DMS153 treated with DMSO at 0.1 percent for 48 hours (cell line): ENCODE data around the gene NOSIP.
A peak's percentile ranks its signal among the peaks of the same experiment; 100 is the strongest.
"Not testable (repeated sequence)": the region's sequence is repeated elsewhere in the genome, so short reads cannot be mapped to it uniquely, and the experiment has no call there.

Source experiments
- DNase-seq: peaks from one replicate; lab custom pipeline; 2025; ENCODE audit not compliant: unreplicated experiment; lab: John Stamatoyannopoulos, UW

NOSIP gene

DNA sequence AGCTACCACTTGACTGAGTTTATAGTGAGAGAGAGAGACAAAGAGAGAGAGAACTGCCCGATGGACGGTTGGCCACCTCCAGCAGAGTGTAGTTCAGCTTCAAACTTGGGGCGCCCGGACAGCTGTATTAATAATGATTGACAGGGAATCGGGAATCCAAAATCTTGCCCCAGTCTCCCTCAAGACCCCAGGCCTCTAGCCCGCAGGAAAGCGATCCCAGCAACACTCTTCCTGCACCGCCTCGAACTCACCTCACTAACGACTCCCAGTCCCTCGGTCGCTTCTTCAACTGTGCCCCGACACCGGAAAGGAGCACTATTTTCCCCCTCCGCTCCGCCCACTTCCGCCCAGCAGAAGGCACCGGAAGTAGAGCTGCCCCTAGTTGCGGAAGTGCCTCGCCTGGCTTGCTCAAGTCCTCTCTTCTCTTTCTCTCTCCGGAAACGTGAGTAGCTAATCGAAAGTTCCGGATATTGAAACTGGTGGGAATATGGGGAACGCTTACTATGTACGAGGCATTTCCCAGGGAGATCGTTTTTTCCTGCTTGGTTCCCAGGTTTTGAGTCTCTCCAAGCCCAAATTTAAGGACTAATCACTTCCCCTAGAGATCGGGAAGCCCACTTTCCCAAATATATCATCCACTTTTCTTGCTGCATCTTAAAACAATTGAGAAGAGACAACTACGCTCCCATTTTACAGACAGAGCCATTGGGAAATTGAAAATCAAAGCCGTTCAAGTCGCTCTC, at the start of gene NOSIP:
TSS of gene NOSIP (minus strand) at position 293 of the 743 bp plus-strand sequence. CDS start 19,865 bp downstream, outside the sequence.
- DNase-seq = peak; percentile 88

- DNase-seq = no peak
Measured at GRCh38 chr19:49629659-49630058, 49.3 kb upstream of the NOSIP start.

- DNase-seq = no peak
Measured at GRCh38 chr19:49626226-49626625, 45.9 kb upstream of the NOSIP start.

DNA sequence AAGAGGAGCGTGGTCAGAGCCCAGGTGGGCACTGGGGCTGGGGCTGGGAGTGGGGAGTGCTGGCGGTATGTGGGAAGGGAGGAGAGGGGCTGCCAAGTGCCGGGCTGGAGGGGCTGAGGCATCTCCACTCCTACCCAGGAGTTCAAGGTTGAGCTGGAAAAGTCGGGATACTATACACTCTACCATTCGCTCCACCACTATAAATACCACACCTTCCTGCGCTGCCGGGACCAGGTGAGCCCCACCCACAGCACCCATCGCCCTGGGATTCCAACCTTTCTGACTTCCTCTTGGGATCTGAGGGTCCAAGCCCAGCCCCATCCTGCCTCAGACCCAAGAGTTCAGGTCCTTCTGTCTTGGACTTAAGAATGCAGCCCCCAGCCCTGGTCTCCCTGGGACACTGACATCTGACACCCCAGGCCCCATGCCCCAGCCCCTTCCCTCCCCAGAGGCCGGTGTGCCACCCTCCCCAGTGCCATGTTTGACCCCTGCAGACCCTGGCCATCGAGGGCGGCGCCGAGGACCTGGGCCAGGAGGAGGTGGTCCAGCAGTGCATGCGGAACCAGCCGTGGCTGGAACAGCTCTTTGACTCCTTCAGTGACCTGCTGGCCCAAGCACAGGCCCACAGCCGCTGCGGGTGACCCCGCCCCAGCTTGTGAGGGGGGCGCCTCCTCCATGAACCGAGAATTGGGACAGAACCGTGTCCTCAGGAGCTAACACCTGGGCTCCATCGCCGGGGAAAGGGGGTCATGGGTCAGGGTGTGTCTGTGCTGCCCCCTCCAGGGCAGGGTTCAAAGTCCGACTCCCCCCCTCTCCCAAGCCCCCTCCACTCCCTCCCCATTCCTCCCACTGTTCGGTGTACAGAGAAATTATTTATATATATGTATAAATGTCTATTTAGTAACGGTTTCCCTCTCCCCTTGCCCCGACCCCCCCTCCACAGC, 44.9 kb upstream of the NOSIP start:
- DNase-seq = no peak

- DNase-seq = not testable (repeated sequence)
Measured at GRCh38 chr19:49617860-49618259, 37.5 kb upstream of the NOSIP start.

DNA sequence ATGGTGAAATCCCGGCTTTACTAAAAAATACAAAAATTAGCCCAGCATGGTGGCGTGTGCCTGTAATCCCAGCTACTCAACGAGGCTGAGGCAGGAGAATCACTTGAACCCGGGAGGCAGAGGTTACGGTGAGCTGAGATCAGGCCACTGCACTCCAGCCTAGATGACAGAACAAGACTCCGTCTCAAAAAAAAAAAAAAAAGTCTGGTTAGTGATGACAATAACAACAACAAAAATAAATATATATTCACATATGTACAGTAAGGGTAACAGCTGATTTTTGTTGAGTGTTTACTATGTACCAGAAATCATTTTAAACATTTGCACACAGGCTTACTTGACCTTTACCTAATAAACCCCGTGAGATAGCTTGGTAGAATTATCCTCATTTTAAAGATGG, 36.6 kb upstream of the NOSIP start:
- no peak for DNase-seq

DNA sequence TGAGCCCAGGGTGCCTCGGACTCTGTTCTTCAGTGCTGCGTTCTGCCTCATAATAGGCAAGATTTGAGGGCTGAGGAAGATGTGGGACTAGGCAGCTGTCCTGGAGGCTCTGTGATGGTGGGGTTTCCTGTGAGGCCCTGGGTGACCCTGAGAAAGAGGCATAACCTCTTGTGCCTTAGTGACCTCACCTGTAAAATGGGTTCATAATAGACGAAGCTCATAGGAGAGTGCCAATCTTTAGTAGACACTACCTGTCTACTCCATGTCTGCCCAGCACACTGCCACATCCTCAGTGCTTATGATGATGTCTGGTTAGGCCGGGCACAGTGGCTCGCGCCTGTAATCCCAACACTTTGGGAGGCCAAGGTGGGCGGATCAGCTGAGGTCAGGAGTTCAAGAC, 36.2 kb upstream of the NOSIP start:
- no peak for DNase-seq

GRCh38 chr19:49615861-49616260, 35.5 kb upstream of the NOSIP start:
- no peak for DNase-seq

DNA sequence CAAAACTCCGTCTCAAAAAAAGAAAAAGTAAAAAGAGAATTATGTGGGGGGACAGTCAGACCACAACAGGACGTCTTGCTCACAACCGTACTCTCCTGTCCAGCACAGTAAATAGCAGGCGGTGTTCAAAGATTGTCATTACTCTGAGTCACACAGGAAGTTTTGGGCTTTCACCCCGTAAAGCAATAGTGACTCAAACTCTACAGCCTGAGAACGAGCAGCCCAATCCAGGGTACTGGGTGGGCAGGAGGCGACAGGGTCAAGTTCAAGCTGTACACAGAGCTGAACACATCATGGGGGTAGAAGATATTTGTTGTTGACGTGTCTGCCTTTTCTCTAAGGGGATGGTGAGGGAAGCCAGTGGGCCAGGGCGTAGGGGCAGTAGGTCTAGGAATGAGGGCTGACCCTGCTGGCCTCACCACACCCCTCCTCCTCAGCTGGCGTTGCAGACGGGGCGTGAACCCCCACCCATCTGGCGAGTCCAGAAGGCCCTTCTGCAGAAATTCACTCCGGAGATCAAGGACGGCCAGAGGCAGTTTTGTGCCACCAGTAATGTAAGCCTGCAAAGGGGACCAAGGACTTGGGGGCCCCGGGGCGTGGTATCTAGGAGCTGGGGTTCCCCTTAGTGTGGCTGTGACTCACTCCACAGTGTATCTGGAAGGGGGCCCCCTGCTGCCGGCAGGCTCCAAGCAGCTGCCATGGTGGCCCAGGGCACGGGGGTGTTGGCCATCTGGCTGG, 33.9 kb upstream of the NOSIP start:
- DNase-seq = no peak

GRCh38 chr19:49613374-49613773, 33.0 kb upstream of the NOSIP start:
- DNase-seq = no peak

DNA sequence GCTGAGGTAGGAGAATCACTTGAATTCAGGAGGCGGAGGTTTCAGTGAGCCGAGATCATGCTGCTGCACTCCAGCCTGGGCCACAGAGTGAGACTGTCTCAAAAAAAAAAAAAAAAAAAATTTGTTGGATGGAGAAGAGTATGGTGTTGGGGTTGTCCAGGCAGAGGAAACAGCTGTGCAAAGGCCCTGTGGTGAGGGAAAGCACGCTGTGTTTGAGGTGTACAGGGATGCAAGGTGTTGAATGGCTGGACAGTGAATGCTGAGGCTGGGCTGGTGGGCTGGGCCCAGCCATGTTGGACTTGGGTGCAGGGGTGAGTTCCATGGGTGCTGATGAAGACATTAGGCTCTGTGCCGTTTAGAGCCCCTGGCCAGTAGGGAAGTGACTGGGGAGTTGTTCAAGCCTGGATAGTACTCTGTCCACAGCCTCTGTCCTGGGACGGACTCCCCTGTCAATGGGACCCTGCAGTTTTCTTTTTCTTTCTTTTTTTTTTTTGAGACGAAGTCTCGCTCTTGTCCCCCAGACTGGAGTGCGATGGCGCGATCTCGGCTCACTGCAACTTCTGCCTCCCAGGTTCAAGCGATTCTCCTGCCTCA, 29.2 kb upstream of the NOSIP start:
- DNase-seq = no peak

GRCh38 chr19:49605605-49606004, 25.2 kb upstream of the NOSIP start:
- no peak for DNase-seq

DNA sequence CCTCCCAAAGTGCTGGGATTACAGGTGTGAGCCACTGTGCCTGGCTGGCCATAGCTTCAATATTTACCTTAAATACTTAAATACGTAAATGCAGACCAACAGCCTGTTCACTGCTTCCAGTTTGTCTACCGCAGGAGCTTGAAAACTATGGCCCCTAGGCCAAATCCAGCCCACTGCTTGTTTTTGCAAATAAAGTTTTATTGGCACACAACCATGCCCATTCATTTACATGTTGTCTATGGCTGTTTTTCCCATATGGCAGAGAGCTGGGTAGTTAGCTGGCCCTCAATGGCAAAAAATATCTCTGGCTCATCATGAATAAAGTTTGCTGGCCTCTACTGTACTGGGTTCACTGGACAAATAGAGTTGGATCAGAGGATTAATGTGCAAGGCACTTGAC, 22.4 kb upstream of the NOSIP start:
- DNase-seq = no peak

DNA sequence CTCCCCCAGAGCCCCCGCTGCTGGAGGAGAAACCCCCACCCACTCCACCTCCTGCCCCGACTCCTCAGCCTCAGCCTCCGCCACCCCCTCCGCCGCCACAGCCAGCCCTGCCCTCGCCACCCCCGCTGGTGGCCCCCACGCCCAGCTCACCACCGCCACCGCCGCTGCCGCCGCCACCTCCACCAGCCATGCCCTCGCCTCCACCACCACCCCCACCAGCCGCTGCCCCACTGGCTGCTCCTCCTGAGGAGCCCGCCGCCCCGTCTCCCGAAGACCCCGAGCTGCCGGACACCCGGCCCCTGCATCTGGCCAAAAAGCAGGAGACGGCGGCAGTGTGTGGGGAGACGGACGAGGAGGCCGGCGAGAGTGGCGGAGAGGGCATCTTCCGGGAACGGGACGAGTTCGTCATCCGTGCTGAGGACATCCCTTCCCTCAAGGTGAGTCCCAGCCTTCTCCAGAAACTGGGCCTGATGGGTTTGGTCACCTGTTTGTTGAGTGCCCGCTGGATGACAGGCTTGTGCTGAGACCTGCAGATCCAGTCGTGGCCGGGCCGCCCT, 21.2 kb upstream of the NOSIP start:
- DNase-seq = no peak

DNA sequence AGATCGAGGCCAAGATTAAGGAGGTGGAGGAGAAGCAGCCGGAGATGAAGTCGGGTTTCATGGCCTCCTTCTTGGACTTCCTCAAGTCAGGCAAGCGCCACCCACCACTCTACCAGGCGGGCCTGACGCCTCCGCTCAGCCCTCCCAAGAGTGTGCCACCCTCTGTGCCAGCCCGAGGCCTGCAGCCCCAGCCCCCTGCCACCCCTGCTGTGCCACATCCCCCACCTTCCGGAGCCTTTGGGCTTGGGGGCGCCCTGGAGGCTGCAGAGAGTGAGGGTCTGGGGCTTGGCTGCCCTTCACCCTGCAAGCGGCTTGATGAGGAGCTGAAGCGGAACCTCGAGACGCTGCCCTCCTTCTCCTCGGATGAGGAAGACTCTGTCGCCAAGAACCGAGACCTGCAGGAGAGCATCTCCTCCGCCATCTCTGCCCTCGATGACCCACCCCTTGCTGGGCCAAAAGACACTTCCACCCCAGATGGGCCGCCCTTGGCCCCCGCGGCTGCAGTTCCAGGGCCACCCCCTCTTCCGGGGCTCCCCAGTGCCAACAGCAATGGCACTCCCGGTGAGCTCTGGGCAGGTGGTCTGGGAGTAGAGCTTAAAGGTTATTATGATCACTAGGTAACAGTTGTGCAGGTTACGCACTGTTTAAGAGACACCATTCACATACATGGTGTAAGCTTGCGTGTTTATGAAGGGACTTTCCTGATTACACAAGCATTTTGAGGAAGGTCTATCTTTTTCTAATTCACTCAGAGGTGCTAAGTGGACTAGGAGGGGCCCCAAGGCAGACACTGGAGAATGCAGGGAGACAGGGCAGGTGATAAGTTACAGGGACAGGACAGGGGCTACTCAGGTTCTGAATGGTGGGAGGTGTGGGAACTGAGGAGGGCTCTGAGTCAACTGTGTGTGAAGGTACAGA, 19.3 kb upstream of the NOSIP start:
- DNase-seq = no peak

GRCh38 chr19:49597703-49597974, 17.3 kb upstream of the NOSIP start:
- no peak for DNase-seq

DNA sequence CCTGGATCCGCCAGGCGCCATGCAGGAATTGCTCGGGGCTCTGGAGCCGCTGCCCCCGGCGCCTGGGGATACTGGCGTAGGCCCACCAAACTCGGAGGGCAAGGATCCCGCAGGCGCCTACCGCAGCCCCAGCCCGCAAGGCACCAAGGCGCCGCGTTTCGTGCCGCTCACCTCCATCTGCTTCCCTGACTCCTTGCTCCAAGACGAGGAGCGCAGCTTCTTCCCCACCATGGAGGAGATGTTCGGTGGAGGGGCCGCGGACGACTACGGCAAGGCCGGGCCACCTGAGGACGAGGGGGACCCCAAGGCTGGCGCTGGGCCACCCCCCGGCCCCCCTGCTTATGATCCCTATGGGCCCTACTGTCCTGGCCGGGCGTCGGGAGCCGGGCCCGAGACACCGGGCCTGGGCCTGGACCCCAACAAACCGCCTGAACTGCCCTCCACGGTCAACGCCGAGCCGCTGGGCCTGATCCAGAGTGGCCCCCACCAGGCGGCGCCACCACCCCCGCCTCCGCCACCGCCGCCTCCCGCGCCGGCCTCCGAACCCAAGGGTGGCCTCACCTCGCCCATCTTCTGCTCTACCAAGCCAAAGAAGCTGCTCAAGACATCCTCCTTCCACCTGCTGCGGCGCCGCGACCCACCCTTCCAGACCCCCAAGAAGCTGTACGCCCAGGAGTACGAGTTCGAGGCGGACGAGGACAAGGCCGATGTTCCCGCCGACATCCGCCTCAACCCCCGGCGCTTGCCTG, 16.8 kb upstream of the NOSIP start:
- no peak for DNase-seq

DNA sequence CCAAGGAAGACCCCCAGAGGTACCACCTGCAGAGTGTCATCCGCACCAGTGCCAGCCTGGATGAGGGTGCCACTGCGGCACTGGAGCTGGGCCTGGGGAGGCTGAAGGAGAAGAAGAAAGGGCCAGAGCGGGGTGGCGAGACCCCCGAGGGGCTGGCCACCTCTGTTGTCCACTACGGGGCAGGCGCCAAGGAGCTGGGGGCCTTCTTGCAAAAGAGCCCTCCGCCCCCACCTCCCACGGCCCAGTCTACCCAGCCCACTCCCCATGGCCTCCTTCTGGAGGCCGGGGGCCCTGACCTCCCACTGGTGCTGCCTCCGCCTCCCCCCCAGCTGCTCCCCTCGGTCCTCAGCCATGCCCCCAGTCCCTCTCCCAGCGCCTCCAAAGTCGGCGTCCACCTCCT, 16.1 kb upstream of the NOSIP start:
- no peak for DNase-seq

DNA sequence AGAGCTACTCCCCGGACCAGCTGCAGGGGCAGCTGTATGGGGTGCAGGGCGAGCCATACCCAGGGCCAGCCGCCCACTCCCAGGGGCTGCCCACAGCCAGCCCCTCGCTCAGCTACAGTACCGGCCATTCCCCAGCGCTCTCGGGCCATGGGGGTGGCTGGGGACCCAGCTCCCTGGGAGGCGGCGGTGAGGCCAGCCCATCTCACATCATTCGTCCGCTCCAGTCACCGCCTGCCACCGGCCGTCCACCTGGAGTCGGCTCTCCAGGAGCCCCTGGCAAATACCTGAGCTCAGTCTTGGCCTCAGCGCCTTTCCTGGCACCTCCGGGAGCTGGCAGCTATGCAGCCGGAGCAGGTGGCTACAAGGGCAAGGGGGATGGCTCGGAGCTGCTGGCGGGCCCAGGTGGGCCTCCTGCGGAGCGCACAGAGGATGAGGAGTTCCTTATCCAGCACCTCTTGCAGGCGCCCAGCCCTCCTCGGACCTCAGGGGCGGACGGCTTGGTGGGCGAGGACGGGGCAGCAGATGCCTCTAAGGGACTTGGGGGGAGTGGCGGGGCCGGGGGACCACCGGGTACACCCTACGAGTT, 15.6 kb upstream of the NOSIP start:
- no peak for DNase-seq
